ENCODE data around the gene CLEC4M.

GRCh38 chr19:7806876-7807275, 43.8 kb downstream of the CLEC4M start:
- TF ChIP-seq CTCF (IDR thresholded peaks at IDR 0.05), result no peak
- TF ChIP-seq EZH2phosphoT487 (IDR thresholded peaks at IDR 0.05), result no peak

All from neural progenitor cell (in vitro differentiated cells).